Measurements from ENCODE around the gene KRTAP13-2.

Gene KRTAP13-2, protein sequence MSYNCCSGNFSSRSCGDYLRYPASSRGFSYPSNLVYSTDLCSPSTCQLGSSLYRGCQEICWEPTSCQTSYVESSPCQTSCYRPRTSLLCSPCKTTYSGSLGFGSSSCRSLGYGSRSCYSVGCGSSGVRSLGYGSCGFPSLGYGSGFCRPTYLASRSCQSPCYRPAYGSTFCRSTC

DNA sequence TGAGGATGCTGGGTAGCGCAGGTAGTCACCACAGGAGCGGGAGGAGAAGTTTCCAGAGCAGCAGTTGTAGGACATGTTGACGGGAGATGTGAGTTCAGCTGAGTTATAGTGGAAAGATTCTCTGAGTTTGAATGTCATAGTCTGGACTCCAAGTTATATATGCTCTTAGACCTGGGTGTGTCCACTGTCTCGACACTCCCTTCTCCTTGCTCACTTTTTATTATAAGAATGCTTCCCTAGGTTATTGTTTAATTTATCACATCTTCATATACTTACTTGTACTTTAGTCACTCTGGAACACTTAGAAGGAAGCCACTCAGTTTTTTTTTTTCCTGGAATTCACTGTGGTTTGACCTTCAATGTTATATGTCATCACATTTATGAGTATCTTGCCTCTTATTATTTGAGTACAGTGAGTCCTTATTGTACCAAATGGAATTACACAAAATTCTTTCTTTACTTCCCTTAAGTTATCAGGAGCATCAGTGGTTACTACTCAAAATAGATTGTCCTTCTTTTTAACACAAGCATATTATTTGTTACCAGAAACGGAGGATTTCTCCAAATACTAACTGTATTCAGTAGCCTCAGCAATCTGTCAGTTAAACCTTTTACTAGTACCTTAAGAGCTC, at the start of gene KRTAP13-2:
KRTAP13-2 (minus strand) TSS at position 133 of the 632 bp plus-strand sequence; CDS start at position 75, 58 bp downstream.
- DNase-seq = no peak

DNA sequence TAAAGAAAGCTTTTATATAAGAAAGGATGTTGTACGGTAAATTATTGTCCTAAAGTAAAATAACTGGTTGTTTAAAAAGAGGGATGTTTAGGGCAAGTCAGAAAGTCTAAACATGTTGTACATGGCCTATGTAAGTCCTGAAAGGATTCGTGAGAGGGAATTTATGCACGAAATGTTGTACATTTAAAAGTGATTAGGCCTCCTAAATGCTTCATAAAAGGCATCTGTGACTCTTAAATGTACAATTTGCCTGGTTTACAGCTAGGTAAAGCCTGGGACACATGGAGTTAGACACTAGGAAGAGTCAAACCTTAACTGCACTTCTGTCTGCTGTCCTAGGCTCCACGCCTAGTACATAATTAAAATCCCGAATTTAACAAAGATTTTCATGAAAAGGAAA, 43.9 kb upstream of the KRTAP13-2 start:
- DNase-seq = no peak

DNA sequence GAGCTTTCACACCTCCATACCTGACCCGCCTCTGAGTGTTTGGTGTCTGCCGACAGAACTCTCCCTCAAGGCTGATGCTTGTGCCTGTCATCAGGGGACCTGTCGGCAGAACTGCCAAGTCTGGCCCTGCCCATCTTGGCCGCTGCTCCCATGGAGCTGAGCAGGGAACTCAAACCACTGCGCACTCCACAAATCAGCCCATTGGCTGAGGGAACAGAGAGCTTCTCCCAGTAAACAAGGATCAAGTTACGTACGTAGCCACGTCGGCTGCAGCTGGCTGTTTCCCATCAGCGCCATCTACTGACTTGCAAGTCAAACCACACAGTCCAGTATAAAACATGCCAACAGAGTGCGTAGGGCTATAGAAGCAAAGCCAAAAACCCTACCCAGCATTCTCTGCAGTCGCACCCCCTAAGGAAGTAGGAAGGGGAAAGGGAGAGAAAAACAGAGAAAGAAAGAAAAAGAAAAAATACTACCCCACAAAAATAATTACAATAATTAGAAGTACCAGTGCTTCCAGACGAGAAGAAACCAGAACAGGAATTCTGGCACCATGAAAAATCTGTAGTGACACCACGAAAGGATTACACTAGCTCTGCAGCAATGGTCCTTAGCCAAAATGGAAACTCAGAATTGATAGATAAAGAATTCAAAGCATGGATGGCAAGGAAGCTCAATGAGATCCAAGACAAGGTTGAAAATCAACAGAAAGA, 36.9 kb upstream of the KRTAP13-2 start:
- DNase-seq = no peak

DNA sequence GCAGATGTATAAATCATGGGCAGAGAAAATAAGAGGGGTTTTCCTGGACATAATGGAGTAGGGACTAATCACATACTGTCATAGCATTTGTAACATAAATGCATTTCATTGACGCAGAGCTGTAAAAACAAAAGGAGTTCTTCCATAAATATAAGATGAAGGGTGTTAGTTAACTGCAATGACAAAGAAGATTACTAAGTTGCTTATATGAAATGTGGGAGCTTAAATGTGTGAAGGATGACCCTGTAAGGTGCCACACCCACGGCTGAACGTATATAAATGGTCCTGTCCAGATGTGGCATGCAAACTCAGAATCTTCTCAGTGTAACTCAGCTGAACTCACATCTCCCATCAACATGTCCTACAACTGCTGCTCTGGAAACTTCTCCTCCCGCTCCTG, 23.7 kb upstream of the KRTAP13-2 start, which contains the start of gene KRTAP13-1:
KRTAP13-1 (plus strand) TSS at position 301 of the 400 bp plus-strand sequence; CDS start at position 357, 56 bp downstream.
- no peak for DNase-seq

DNA sequence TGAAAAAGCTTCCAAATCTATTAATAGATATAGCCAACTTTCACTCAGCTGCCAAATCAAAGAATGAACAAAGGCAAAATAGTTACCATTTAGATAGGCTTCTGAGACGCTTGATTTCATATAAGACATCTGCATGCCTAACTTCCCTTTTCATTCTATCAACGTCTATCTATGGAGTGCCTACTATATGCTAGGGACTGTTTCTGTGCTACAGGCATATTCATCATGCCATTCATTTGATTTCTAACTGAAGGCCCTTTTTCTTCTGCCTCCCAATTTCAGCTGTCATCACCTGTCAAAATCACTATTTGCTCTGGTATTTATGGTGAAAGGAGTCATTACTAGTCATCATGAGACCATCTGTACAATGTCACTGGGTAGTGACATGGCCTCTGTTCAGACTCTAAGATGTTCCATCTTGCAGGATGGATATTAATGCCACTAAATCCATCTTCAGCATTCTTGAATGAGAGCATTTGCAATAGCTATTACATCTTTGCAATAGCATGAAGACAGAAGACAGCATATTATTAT, 19.5 kb upstream of the KRTAP13-2 start:
- no peak for DNase-seq

DNA sequence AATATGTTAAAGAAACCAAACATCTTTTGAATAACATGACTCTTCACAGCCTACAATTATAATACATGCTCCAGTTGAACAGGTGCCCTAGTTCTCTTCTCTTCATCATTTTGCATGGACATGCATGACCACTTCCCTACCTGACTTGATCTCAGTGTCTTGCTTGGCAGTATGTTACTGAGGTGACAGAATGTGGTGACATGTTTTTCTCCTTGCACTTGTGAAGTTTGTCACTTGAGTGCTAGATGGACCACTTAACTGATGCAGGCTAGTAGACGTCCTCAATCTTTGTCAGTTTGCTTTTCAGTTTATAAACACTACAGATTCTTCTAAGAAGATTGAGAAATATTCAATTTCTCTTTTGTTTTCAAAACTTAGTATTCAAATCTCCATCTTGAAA, 10.1 kb upstream of the KRTAP13-2 start:
- no peak for DNase-seq

DNA sequence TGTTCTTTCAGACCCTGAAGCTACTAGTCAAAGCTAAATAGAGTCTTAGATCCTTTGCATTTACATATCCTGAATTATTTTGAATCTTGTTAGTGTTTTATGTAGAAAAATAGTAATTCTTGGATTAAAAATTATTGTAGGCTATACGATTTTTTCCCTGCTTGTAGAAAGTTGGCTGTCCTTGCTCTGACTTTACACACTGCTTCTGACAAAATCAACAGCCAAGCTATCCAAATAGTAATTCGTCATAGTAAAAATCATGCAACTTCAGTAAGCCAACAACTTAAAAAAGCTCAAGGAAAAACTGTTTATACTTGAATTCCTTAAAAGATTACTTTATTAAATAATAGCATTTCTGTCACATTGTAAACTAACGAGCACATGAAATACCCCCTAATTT, 16.2 kb downstream of the KRTAP13-2 start:
- DNase-seq = no peak

DNA sequence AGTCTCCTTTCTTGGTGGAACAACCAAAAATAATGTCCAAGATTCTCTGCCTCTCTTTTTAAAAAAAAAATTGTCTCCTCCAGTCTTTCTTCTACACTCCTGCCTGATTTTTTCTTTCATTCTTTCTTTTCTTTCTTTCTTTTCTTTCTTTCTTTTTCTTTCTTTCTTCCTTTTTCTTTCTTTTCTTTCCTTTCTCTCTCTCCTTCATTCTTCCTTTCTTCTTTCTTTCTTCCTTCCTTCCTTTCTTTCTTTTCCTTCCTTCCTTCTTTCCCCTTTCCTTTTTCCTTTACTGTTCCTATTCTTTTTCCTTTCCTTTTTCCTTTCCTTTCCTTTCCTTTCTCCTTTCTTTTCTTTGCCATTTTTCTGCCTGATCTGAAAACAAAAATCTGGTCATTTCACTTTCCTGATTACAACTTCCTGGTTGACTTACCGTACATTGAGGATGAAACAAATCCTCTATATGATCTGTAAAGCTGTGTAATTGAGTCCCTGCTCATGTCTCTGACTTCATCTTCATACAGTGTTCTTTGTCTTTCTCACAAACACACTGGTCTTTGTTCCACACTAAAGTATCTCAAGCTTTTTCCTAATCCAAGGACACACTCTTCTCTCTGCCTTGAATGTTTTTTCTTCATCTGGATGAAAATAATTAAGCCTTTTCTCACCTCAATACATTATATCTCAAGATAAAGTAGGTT, 17.6 kb downstream of the KRTAP13-2 start:
- DNase-seq = no peak

DNA sequence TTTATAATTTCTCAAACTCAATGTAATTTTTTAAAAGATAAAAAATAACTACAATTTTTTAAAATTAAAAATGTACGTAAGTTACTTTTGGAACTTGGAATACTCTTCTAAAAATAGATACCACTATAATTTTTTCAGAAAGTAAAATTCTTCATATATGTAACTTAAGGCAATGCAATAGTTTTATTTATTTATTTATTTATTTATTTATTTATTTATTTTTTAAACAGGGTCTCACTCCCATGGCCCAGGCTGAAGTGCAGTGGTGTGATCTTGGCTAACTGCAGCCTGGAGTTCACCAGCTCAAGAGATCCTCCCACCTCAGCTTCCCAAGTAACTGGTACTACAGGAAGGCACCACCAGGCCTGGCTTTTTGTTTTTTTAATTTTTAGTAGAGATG, 20.5 kb downstream of the KRTAP13-2 start:
- no peak for DNase-seq

DNA sequence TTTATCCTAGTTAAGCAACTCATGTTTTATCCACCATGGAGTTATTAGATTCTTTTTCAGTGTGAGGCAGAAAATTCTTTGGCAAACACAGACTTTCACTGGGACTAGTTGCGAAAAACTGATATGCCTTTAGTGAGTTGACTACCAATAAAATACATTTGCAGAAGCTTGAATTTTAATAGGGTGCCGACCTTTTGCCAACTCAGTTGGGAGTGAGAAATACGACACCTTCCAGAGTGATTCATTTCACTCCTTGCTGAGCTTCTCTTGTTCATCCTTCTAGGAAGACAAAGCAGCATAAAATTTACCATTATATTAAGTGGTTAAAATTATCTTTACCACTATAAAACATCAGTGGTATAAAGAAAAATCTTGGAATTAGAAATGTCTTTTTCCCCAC, 22.5 kb downstream of the KRTAP13-2 start:
- no peak for DNase-seq

DNA sequence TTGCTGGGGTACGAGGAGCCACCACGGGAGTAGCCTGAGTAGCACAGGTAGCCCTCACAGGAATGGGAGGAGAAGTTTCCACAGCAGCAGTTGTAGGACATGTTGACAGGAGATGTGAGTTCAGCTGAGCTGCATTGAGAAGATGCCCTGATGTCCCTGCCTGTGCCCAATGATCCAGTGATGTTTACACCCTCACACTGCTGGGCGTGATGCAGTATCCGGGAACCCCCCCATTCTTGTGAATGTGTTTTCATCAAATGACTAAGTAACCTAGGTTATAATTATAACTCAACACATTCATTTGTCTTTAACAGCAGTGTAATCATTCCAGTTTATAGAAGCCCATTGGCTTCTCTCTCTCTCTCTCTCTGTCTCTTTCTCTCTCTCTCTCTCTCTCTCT, 23.6 kb downstream of the KRTAP13-2 start, which contains the start of gene KRTAP23-1:
KRTAP23-1 (minus strand) TSS at position 101 of the 400 bp plus-strand sequence; CDS start at position 101, 0 bp downstream.
- DNase-seq = no peak

DNA sequence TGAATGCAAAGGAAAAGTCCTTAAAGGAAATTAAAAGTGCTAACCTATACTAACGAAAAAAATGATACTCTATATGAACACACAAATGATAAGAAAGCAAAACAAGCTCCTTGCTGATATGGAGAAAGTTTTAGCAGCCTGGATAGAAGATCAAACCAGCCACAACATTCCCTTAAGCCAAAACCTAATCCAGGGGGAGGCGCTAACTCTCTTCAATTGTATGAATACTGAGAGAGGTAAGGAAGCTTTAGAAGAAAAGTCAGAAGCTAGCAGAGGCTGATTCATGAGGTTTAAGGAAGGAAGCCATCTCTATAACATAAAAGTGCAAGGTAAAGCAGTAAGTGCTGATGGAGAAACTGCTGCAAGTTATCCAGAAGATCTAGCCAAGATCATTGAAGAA, 27.1 kb downstream of the KRTAP13-2 start:
- no peak for DNase-seq

DNA sequence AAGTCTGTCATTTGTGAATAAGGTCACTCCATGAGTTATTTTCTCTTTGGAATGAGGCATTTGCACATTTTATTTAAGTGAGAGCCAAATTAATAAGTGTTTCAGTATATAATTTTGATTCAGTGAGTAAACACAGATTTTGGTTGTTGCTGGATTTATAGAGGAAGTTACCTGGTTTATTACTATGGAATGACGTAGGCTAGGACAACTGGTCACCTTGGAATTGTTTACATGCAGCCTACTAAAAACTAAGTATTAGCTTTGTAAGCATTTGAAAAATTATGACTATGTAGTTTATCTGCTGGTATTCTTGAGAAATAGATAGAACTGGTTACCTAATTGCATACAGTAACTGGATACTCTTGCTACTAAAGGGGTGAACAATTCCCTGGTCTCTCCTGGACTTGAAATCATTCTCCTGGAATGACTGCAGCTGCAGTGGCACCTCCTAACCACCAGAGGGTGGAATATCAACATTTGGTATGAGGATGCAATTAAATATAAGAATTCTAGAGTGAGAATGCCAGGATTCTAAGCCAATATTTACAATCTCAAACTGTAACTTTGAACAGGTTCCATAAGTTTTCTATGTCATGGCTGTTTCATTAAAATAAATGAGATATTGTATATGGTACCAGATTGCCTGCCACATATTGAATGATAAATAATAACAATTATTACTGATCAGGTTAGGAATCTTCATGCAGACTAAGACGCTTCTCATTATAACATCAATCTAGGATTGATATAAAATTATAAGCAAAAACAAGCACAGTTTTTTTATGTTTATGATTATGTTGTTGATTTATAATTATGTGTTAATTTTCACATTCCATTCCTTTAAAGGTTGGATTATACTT, 31.1 kb downstream of the KRTAP13-2 start:
- peak in 1 of 2 donors; percentile 1 for DNase-seq

DNA sequence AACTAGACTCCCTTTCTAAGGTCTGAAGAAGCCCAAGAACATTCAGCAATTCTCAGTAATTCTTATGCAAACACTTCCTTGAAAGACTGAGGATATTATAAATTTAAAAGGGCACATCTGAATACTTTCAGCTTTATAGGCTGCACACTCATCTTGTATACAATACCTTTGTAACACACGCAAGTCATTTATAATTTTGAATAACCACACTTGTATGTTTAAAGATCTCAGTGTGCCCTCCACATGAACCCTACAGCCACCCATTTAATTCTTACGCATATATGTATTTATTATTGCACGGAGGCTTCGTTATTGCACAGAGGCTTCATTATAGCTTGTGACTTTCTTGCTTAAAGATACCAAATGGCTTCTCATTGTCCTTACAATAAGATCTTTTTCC, 33.4 kb downstream of the KRTAP13-2 start:
- no peak for DNase-seq

DNA sequence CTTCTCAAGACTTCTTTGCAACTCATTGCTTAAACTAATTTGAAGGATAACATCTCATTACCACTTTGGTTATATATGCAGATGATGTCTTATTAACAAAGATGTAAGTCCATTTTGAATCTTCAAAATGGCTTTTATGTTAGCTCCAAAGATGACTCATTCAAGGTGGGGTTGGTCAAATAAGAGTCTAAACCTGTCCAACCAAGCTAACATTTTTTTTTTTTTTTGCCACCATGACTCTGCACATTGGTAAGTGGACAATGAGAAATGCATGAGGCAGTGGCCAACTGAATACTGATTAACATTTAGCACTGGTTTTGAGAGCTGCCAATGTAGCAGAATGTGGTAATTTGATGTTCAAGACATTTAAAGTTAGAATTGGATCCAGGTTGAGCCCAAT, 34.3 kb downstream of the KRTAP13-2 start:
- DNase-seq = no peak

DNA sequence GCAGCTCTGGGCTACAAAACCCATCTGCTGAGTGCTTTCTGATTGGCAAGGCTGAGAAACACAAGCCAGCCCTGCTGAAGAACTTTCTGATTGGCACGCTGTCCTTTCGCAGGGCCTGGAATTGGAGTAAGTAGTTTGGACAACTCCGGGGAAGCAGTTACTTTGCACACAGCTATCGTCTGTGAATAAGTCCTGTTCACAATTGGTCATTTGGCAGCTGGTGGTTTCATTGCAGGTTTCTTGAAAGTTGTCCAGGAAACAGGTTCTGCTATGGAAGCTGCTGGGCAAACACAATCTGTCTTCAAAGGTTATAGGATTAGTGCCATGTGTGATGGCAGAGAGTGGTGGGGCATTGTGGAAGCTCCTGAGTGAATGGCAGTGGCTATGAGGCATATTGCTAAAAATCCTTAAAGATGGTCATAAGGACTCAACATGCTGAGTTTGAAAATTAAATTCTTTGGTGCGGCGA, 34.8 kb downstream of the KRTAP13-2 start, which contains the start of gene KRTAP27-1:
KRTAP27-1 (minus strand) TSS at position 419 of the 469 bp plus-strand sequence; CDS start at position 393, 26 bp downstream.
- no peak for DNase-seq

DNA sequence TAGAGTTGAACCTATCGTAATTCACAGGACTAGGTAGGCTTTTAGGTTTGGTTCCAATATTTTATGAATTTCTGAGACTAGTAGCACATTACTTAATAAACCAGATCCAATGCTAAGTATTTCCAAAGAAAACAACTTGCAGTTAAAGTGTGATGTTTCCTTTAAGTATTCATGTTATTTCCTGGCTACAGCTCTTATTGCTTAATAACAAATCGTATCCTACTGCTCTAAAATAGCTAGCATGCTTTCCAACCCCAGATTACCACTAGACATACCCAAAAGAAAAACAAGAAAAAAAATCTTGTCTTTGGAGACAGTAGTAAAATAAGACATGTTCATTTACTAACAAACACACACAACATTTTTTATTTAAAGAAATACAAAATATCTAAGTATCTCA, 35.5 kb downstream of the KRTAP13-2 start:
- no peak for DNase-seq

DNA sequence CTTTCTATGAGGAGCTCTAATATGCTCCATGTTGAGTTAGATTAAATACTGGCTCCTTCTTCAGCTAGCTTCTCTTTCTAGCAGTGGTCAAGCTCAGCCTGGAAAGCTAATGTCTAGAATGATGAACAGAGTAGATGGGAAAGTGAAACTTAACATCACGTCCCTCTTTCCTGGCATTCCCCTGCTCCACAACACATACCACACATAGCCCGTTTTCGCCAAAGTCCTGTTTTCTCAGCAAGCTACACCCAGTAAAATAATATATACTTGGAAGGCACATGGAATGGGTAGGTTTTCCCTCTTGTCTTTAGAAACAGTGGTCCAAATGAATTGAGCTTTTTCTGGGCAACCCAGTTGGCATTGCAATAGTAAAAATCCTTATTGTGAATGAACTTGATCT, 38.3 kb downstream of the KRTAP13-2 start:
- no peak for DNase-seq

DNA sequence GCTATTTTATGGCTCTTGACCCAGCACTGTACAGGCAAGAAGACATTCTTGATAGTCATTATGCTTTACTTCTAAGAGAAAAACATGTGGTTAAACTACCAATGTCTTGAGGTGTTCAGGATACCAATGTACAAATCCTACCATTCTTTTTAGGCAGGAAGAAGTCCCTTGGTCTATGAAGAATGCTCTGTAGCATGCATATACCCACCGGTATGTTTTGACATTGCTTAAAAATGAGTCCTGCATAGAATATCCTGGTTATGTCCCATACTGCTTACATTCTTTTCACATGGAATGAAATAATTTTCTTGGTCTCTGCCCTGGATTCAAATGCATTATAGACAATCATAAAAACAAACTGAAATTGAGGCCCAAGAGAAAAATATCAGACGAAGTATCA, 39.4 kb downstream of the KRTAP13-2 start:
- DNase-seq = no peak

DNA sequence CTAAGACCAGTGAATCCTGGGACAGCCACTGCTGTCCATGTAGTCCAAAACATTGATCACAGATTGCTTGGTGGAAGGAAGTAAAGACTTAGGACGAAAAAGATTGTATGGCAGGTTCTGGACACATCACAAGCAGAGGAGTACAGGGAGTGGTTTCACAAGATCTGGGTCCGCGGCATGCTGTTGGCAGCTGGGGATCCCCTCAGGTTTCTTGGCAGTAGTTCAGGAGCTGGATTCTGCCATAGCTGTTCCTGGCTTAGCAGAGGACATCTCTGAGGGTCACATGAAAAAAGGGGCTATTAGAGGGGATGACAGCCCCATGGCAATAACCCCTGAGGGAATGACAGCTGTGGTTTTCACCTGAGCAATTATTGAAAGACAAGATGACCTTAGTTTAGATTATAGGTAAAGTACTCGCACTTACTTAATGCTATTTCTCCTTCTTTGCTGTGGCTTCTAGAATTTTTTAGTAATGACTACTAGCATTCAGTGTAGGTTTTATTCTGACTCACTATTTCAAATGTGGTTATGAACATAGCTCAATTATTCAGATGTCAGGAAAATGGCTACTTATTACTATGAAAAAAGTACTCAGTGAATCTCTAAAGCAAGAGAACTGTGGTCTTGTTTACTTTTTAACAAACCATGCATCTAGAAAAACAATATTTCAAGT, 42.7 kb downstream of the KRTAP13-2 start:
- no peak for DNase-seq

DNA sequence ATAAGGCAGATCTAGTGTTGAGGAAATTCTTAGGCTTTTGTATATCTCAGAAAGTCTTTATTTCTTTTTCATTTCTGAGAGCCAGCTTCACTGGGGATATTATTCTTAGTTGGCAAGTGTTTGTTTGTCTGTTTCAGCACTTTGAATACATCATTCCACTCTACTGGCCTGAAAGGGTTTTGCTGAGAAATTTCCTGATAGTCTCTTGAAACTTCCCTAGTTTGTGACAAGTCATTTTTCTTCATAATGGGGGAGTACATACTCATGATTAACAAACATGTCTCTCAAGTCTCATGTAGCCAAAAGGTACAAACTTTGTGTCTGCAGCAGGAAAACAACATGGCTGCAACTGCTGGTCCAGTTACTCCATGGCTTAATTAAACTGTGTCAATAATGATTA, 45.7 kb downstream of the KRTAP13-2 start:
- DNase-seq = no peak
